GM23338 (cell line): ENCODE measurements around the gene KCNQ1OT1.

Experiments used
- EZH2 ChIP-seq: fragments of 200-600 bp; sonication (generic); IDR thresholded peaks from one replicate; pipeline ENCODE4 v1.8.0; 2017; ENCODE audit warnings: antibody characterized with exemption, mild to moderate bottlenecking, low read depth; ENCODE audit not compliant: unreplicated experiment
- EZH2phosphoT487 ChIP-seq: fragments of 200-600 bp; sonication (generic); IDR thresholded peaks from one replicate; pipeline ENCODE4 v1.8.1; 2018; ENCODE audit warnings: antibody characterized with exemption; ENCODE audit not compliant: unreplicated experiment
- JUNB ChIP-seq: IDR thresholded peaks from one replicate; pipeline ENCODE4 v1.6.1; 2016; ENCODE audit warnings: antibody characterized with exemption; ENCODE audit not compliant: unreplicated experiment
- POLR2AphosphoS5 ChIP-seq: IDR thresholded peaks from 2 replicates; pipeline ENCODE4 v1.6.1; 2016; ENCODE audit warnings: antibody characterized with exemption, low read depth
- TF ChIP-seq, protein P1 (sequence below), 2 experiments: fragments of 200-600 bp in 1 of 2; sonication (generic) in 1 of 2; conservative IDR thresholded peaks; 2 replicates each; pipeline versions ENCODE4 v1.5.1 to v1.6.1; 2016 to 2017; ENCODE audit warnings: antibody characterized with exemption in 2 of 2, low read depth in 2 of 2, mild to moderate bottlenecking in 2 of 2, moderate library complexity in 1 of 2
- TF ChIP-seq, protein P2 (sequence below): IDR thresholded peaks from one replicate; pipeline ENCODE4 v1.6.1; 2018; ENCODE audit warnings: antibody characterized with exemption; ENCODE audit not compliant: unreplicated experiment

DNA sequence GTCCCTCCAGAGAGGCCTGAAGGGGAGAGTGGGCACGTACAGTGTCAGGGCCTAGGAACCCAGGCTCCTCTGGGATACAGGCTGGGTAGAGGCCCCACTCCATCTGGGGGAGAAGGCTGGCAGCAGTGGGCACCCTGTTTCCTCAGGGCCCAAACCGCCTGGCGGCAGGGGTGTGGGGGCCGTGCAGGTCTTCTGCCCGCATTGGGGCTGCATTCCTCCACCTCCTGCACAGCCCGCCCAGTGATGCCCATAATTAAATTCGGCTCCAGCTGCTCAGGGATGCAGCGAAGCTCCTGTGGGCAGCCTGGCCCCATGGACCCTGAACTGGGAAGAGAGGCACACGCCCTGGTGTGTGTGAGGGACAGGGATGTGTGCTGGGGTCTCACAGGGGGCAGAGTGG, 35.4 kb downstream of the KCNQ1OT1 start:
- TF ChIP-seq, protein P1, sequence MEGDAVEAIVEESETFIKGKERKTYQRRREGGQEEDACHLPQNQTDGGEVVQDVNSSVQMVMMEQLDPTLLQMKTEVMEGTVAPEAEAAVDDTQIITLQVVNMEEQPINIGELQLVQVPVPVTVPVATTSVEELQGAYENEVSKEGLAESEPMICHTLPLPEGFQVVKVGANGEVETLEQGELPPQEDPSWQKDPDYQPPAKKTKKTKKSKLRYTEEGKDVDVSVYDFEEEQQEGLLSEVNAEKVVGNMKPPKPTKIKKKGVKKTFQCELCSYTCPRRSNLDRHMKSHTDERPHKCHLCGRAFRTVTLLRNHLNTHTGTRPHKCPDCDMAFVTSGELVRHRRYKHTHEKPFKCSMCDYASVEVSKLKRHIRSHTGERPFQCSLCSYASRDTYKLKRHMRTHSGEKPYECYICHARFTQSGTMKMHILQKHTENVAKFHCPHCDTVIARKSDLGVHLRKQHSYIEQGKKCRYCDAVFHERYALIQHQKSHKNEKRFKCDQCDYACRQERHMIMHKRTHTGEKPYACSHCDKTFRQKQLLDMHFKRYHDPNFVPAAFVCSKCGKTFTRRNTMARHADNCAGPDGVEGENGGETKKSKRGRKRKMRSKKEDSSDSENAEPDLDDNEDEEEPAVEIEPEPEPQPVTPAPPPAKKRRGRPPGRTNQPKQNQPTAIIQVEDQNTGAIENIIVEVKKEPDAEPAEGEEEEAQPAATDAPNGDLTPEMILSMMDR (conservative IDR thresholded peaks at IDR 0.05; ENCODE audit: low read depth in 2 of 2): no peak
- TF ChIP-seq POLR2AphosphoS5 (no peak), EZH2phosphoT487 (no peak), JUNB (no peak), EZH2 (no peak)
- TF ChIP-seq, protein P2, sequence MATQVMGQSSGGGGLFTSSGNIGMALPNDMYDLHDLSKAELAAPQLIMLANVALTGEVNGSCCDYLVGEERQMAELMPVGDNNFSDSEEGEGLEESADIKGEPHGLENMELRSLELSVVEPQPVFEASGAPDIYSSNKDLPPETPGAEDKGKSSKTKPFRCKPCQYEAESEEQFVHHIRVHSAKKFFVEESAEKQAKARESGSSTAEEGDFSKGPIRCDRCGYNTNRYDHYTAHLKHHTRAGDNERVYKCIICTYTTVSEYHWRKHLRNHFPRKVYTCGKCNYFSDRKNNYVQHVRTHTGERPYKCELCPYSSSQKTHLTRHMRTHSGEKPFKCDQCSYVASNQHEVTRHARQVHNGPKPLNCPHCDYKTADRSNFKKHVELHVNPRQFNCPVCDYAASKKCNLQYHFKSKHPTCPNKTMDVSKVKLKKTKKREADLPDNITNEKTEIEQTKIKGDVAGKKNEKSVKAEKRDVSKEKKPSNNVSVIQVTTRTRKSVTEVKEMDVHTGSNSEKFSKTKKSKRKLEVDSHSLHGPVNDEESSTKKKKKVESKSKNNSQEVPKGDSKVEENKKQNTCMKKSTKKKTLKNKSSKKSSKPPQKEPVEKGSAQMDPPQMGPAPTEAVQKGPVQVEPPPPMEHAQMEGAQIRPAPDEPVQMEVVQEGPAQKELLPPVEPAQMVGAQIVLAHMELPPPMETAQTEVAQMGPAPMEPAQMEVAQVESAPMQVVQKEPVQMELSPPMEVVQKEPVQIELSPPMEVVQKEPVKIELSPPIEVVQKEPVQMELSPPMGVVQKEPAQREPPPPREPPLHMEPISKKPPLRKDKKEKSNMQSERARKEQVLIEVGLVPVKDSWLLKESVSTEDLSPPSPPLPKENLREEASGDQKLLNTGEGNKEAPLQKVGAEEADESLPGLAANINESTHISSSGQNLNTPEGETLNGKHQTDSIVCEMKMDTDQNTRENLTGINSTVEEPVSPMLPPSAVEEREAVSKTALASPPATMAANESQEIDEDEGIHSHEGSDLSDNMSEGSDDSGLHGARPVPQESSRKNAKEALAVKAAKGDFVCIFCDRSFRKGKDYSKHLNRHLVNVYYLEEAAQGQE: no peak
